HG02981 (cell line): Measurements from ENCODE around the gene ERCC3.
"Not testable (repeated sequence)": the region's sequence is repeated elsewhere in the genome, so short reads cannot be mapped to it uniquely, and the experiment has no call there.

ENCODE experiments used
- ATAC-seq: cut with Tn5 transposase; IDR thresholded peaks from one replicate; pipeline ENCODE4 v1.9.1; 2021; ENCODE audit warnings: mild to moderate bottlenecking, moderate library complexity; ENCODE audit not compliant: unreplicated experiment

ERCC3 gene

GRCh38 chr2:127226520-127227263 is 67.3 kb downstream of the ERCC3 start:
- ATAC-seq, result peak; percentile 87

- no peak for ATAC-seq
Measured at GRCh38 chr2:127226132-127226519, 67.8 kb downstream of the ERCC3 start.

DNA sequence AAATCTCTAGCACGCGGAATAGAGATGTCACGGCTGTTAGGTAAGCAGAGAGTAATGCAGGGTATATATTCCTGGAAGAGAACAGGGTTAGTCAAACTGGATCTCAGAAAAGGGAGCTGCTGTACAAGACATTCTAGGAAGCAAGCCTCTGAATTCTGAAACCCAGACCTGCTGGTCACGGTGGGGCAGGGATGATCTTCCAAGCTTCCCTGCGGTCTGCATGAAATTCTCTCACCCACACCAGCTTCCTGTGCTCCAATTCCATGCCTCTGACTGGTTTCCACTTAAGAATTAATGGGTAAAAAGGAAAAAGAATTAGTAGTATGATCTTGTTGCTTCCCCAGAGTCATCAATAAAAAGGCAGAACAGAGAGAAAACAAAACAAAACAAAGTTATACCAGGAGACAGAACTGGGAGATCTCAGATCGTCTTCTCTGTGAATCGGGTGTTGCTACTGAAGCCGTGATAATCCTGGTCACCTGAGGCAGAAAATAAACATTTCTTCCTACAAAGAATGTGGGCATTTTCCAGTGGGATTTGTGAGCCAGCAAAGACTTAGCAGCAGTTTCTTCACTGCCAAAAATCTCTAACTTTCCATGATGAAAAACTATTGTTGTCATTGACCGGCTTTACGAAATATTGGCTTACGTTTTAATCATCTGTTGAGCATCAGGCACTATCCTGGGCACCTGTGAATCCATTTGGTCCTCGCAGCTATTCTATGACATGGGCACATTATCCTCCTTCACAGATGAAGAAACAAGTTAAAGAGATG is 68.6 kb downstream of the ERCC3 start:
- no peak for ATAC-seq

- not testable (repeated sequence) for ATAC-seq
Measured at GRCh38 chr2:127224135-127224534, 69.8 kb downstream of the ERCC3 start.

DNA sequence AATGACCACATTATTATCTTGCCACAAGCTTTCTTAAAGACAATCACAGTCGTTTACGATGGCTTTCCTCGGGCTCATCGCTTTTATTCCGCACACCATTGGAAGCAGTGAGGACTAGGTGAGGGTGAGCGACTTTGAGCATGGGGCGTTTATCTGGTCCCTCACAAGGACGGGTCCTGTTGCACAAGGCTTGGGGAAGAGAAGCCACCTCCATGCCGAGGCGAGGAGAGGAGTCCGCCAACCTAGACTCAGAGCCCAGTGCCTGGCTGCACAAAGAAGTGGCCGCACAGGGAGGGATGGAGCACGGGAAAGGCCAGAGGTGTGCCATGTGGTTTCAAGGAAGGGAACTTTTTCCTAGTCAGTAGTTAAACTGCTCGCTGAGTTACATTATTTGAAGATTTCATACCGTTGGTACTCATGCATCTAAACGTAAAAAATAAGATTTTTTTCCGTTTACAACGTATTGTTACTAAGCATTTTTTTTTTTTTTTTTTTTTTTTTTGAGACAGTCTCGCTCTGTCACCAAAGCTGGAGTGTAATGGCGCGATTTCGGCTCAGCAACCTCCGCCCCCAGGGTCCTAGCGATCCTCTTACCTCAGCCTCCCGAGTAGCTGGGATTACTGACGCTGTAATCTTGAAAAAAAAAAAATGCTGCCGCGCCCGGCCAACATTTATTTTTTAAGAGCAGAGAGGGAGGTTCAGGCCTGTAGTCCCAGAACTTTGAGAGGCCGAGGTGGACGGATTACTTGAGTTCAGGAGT is 73.0 kb downstream of the ERCC3 start:
- no peak for ATAC-seq

DNA sequence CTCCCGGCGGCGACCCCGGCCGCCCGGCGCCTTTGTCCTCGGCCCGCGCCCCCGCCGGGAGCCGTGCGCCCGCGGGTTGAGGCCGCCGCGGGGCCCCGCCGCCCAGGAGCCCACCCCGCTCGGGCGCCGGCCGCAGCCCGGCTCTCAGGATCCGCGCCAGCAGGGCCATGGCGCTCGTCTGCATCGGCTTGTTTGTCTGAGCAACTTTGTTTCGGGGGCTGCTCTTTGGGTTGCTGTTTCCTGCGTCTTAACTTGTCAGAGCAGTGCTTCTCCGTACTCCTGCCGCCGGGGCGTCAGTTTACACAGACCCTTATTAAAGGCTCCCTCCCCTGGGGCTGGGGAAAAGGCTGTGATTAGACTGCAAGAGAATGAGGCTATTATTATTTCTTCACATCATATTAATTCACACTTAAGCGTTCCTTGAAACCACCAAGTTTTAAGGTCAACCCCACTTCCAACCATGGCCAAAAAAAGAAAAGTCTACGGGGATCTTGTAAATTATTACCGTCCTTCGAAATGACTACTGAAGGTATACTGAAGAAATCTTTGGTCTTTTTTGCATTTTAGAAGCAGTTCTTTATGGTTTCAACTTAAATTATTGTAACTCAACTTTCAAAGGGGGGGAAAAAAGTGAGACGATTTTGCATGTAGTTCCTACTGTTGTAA is 73.7 kb downstream of the ERCC3 start, which contains the start of gene CYP27C1:
Gene CYP27C1 (minus strand): TSS at position 198 of the 666 bp plus-strand sequence. CDS start 29 bp downstream, at position 169.
- no peak for ATAC-seq

GRCh38 chr2:127219171-127220070 is 74.5 kb downstream of the ERCC3 start:
- ATAC-seq, result no peak

DNA sequence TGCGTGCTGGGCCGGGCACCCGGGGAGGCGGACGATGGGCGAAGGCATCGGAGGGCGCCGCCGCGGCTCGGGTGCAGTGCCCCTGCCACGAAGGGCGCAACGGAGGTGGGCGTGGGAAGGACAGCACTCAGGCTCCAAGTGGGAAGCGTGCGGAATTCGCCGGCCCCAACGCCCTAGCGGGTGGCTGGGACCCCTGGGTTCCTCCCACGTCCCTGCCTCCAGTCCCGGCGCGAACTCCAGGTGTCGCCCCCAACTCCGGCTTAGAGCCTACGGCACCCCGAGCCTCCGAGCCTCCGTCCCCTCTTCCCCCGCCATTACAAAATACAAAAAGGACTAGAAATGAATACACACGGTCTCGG is 75.2 kb downstream of the ERCC3 start:
- ATAC-seq, result no peak

DNA sequence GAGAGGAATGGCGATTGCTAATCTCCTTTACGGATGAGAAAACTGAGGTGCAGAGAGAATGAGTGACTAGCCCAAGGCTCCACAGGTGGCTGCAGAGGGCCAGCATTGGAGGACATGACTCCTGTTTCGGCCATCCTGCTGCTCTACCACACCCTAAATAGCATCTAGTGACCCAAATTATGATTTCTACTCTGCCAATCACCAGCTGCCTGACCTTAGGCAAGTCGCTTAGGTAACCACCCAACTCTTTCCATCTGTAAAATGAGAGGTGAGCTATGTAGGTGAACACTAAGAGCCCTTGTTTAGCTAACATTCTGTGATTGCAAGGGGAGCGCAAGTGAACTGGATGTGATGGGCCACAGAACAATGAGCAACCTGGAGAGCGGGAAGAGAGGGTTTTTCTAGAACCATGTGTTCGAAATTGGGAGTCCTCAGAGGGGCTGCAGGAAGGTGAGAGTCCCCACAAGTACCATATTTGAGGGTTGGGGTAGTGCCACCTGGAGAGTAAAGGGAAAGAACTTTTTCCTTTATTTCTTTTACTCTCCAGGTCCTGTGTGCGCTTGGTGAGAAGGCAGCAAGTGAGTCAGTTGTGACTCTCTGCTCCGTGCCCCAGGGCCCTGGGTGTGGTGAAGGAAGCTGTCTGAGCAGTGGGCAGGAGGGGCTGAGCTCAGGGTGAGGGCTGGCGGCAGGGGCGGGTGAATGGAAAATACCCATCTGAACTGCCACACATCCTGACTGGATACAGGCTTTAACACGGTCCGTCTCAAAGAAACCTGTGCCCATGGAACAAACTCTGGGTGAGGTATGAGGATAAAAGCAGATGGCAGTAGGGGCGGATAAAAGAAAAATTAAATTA is 76.2 kb downstream of the ERCC3 start:
- no peak for ATAC-seq

DNA sequence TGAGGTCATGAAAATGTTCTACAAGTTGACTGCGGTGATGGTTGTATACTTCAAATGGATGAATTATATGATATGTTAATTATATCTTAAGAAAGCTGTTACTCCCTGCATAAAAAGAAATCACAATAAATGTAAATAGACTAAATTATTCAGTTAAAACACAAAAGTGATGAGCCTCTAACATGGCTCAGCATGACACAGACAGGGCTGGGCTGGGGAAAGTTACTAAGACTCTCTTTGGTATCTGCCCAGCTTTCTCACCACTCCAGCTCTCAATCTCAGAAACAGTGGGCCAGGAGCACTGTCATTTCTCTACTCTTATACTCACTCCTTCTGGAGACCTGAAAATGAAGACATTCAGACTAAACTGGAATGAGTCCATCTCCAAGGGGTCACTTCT is 77.4 kb downstream of the ERCC3 start:
- no peak for ATAC-seq

- ATAC-seq, result no peak
Measured at GRCh38 chr2:127216095-127216494, 77.8 kb downstream of the ERCC3 start.

- not testable (repeated sequence) for ATAC-seq
Measured at GRCh38 chr2:127214201-127214600, 79.7 kb downstream of the ERCC3 start.

DNA sequence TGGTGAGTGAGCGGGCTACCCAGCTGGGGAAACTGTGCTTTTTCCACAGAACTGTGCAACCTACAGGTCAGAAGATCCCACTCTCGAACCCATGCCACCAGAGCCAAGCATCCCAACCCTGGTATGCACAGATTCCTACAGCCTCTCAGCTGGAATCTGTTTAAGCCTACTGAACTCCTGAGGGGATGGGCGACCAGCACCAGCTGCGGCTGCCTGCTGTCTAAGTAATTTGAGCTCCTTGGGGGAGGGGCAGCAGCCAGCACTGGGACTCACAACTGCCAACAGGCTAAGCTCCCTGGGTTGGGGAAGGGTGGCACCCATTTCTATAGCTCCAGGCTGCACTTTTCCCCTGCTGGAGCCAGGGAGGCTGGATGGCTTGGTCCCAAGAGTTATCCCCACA is 85.6 kb downstream of the ERCC3 start:
- no peak for ATAC-seq
